ENCODE data around the gene INTU.

DNA sequence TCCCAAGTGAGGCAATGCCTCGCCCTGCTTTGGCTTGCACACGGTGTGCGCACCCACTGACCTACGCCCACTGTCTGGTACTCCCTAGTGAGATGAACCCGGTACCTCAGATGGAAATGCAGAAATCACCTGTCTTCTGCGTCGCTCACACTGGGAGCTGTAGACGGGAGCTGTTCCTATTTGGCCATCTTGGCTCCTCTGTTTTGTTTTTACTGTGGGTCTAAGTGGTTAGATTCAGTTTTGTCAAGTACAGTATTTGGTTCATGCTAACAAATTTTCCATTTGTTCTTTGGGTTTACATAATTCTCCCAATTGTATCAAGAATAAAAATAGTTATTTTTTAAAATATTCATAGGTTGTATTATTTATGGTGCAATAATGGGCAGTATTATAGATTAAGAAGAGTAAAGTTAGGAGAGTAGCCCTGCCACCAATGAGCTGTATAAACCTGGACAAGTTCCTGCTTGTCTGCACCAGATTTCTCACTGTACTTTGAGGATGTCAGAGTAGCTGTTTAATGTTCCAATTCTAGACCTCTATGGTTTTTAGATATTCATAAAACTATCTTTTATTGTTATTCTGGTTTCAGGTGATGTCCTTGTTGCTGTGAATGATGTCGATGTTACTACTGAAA, 23.4 kb downstream of the INTU start:
- TF ChIP-seq EP300 (IDR thresholded peaks at IDR 0.05) (no peak), MAZ (IDR thresholded peaks at IDR 0.05; ENCODE audit: borderline replicate concordance, low read depth, low read length) (no peak), KDM1A (IDR thresholded peaks at IDR 0.05; ENCODE audit: low read depth) (no peak), RAD21 (conservative IDR thresholded peaks at IDR 0.05 in 1 of 2, IDR thresholded peaks at IDR 0.05 in 1 of 2) (no peak)
